Ectodermal cell (in vitro differentiated cells): ENCODE data around the gene ZNF652.
"Not testable (repeated sequence)": the region's sequence is repeated elsewhere in the genome, so short reads cannot be mapped to it uniquely, and the experiment has no call there.

Experiments
- H3K27ac ChIP-seq: 2 replicates; pipeline ENCODE4 v1.7.0; 2013; ENCODE audit warnings: mild to moderate bottlenecking, low read depth, low read length; ENCODE audit not compliant: insufficient read depth, poor library complexity, severe bottlenecking
- H3K27me3 ChIP-seq: 2 replicates; pipeline ENCODE4 v1.7.0; 2013; ENCODE audit warnings: mild to moderate bottlenecking, low read length; ENCODE audit not compliant: insufficient read depth, control insufficient read depth, poor library complexity, severe bottlenecking
- H3K36me3 ChIP-seq: one replicate; pipeline ENCODE4 v1.7.0; 2013; ENCODE audit warnings: low read length; ENCODE audit not compliant: control insufficient read depth, insufficient read depth
- H3K4me1 ChIP-seq: one replicate; pipeline ENCODE4 v1.7.0; 2013; ENCODE audit warnings: low read length; ENCODE audit not compliant: control insufficient read depth, insufficient read depth
- H3K4me3 ChIP-seq: 2 replicates; pipeline ENCODE4 v1.7.0; 2013; ENCODE audit warnings: low read depth, low read length, control low read depth; ENCODE audit not compliant: insufficient read depth
- H3K9me3 ChIP-seq: 2 replicates; pipeline ENCODE4 v1.7.0; 2013; ENCODE audit warnings: mild to moderate bottlenecking, low read length, moderate library complexity; ENCODE audit not compliant: control insufficient read depth
- WGBS, 2 experiments: methylation state at CpG; one replicate each; pipeline ENCODE4 v1.1.7; 2013; ENCODE audit warnings: missing lambda C conversion rate in 2 of 2; 5-methylcytosine and 5-hydroxymethylcytosine counted together

The ZNF652 gene

DNA sequence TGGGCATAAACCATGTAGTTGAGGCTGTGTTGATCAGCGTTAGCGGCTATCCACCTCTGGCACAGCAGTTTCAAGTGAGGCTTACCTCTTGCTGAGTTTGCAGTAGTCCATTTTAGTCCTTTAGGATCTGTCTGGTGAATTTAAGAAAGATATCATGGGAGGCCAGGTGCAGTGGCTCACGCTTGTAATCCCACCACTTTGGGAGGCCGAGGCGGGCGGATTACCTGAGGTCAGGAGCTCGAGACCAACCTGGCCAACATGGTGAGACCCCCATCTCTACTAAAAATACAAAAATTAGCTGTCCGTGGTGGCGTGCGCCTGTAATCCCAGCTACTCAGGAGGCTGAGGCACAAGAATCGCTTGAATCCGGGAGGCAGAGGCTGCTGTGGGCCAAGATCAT is 86.1 kb downstream of the ZNF652 start:
- 91 to 95% methylated on average over 12 of the region's 12 CpGs for WGBS, 2 experiments
- H3K4me1 ChIP-seq, H3K36me3 ChIP-seq, H3K27me3 ChIP-seq, H3K4me3 ChIP-seq, H3K9me3 ChIP-seq, H3K27ac ChIP-seq: not testable (repeated sequence)

- Histone ChIP-seq H3K27me3 (no peaks in the 10 kb centered on the region), H3K4me1 (no peaks in the 10 kb centered on the region), H3K27ac (no peak overlapping the region), H3K9me3 (no peaks in the 10 kb centered on the region), H3K36me3 (no peaks in the 10 kb centered on the region), H3K4me3 (no peak overlapping the region)
- WGBS, 2 experiments = 93% methylated on average over 5 of the region's 5 CpGs
Measured at GRCh38 chr17:49269356-49269755, 92.7 kb downstream of the ZNF652 start.

DNA sequence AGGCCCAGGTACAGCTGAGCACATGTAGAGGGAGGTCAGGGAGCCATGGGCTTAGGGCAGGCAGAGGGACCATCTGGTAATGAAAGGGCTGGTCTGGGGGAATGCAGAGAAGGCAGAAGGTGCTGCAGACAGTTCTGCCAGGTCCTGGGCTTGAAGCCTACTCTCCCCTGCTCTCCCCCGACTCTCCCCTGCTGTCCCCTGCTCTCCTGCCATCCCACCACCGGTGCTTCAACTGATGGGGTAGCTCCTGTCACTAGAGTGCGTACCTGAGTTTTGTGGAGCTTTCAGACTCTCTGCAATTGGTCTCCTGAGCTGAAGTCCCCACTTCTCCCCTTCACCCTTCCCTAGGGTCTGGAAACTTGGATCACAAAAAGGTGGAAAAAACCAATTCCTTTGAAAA is 94.1 kb downstream of the ZNF652 start:
- Histone ChIP-seq H3K27ac (no peak overlapping the region), H3K9me3 (no peaks in the 10 kb centered on the region), H3K36me3 (no peaks in the 10 kb centered on the region), H3K27me3 (no peaks in the 10 kb centered on the region), H3K4me1 (no peaks in the 10 kb centered on the region), H3K4me3 (no peak overlapping the region)
- 74 to 76% methylated on average over 3 of the region's 3 CpGs for WGBS, 2 experiments

DNA sequence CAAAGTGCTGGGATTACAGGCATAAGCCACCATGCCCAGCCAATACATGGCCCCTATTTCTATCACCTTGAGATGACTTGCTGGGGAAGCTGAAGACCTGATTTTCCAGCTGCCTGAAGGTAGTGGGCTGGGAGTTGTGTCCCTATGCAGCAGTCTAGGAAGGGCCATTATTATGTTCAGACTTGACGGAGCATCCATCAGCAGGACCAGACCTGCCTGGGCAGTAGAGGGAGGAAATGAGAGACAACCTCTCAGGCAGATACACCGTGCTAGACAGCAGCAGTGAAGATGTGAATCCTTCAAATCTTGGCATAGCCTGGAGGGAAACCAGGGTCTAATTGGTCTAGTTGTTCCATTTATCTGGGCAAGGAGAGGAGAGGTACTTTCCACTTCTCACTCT is 95.8 kb downstream of the ZNF652 start:
- Histone ChIP-seq H3K4me3 (no peak overlapping the region), H3K27me3 (peaks cover 4% of the 10 kb centered on the region)
- 90% methylated on average over 2 of the region's 2 CpGs for WGBS, 2 experiments

GRCh38 chr17:49261540-49261939 is 100.5 kb downstream of the ZNF652 start:
- not testable (repeated sequence) for H3K36me3 ChIP-seq, H3K4me3 ChIP-seq, H3K27ac ChIP-seq, H3K4me1 ChIP-seq, H3K9me3 ChIP-seq
- H3K27me3 ChIP-seq = peaks cover 25% of the 10 kb centered on the region
- WGBS, 2 experiments = 78 to 83% methylated on average over 9 of the region's 9 CpGs

More for the DNA sequence above, 95.8 kb downstream of the ZNF652 start:
- Histone ChIP-seq H3K36me3 (no peaks in the 10 kb centered on the region), H3K27ac (no peak overlapping the region), H3K4me1 (no peaks in the 10 kb centered on the region), H3K9me3 (no peaks in the 10 kb centered on the region)

GRCh38 chr17:49260817-49261291 is 101.2 kb downstream of the ZNF652 start:
- no peaks in the 10 kb centered on the region for H3K4me1 ChIP-seq
- WGBS, 2 experiments = 55 to 59% methylated on average over 11 of the region's 11 CpGs
- H3K27me3 ChIP-seq = peaks cover 25% of the 10 kb centered on the region
- no peaks in the 10 kb centered on the region for H3K36me3 ChIP-seq
- no peaks in the 10 kb centered on the region for H3K9me3 ChIP-seq
- H3K27ac ChIP-seq = no peak overlapping the region
- H3K4me3 ChIP-seq = peak overlapping the region; percentile 45

GRCh38 chr17:49260011-49260816 is 101.8 kb downstream of the ZNF652 start:
- Histone ChIP-seq H3K27ac (no peak overlapping the region), H3K36me3 (no peaks in the 10 kb centered on the region), H3K4me1 (no peaks in the 10 kb centered on the region), H3K9me3 (no peaks in the 10 kb centered on the region), H3K27me3 (peaks cover 25% of the 10 kb centered on the region), H3K4me3 (peak overlapping the region; percentile 45)
- WGBS, 2 experiments = 2% methylated on average over 77 of the region's 77 CpGs

DNA sequence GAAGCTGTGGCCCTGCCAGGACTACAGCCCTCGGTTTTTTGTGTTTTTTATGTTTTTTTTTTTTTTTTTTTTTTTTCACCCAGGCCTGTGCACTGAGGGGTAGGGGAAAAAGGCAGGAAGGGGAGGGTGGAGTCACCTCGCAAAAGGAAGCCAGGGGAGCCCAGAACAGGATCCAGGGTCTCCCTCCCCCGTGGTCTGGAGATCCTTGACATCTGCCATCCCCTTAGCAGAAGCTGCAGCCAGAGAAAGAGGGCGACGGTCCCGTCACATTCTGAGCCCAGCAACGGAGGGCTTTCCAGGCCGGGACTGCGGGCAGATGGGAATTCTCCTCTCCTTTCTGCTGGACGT is 102.4 kb downstream of the ZNF652 start:
- H3K9me3 ChIP-seq = no peaks in the 10 kb centered on the region
- WGBS, 2 experiments = 20 to 22% methylated on average over 10 of the region's 10 CpGs
- no peaks in the 10 kb centered on the region for H3K36me3 ChIP-seq
- H3K4me3 ChIP-seq = peak overlapping the region; percentile 45
- peaks cover 25% of the 10 kb centered on the region for H3K27me3 ChIP-seq
- no peaks in the 10 kb centered on the region for H3K4me1 ChIP-seq
- no peak overlapping the region for H3K27ac ChIP-seq

DNA sequence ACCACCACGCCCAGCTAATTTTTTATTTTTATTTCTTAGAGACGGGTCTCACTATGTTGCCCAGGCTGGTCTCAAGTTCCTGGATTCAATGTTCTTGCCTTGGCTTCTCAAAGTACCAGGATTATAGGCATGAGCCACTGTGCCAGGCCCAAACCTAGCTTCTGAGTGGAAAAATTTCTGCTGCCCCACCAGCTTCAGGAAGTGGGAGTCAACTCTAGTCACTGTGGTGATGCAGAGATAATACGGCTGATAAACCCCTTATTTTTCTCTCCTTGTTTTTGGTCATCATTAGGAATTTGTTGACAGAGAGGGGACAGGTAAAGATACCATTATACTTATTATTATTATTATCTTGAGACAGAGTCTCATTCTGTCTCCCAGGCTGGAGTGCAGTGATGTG is 103.7 kb downstream of the ZNF652 start:
- 94 to 99% methylated on average over 3 of the region's 3 CpGs for WGBS, 2 experiments

DNA sequence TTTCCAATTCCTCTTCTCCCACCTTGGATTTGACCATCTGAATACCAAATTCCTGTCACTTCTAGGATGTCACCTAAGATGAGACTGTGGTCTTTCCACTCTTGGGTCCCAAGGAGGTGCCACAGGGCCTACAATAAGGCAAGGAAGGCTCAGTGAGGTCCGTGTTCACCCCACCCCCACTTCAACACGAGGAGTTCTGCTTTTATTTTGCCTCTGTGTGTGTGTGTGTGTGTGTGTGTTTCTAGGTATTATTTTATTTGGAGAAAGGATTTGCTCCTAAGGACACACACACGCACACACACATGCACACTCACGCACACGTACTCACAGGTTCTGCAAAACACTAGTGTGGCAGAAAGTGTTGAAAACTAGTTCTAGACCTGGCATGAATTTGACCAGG is 106.9 kb downstream of the ZNF652 start:
- H3K4me3 ChIP-seq = no peak overlapping the region
- no peaks in the 10 kb centered on the region for H3K4me1 ChIP-seq
- peaks cover 11% of the 10 kb centered on the region for H3K27me3 ChIP-seq
- 94 to 96% methylated on average over 3 to 4 of the region's 5 CpGs for WGBS, 2 experiments
- no peak overlapping the region for H3K27ac ChIP-seq
- H3K9me3 ChIP-seq = no peaks in the 10 kb centered on the region
- H3K36me3 ChIP-seq = no peaks in the 10 kb centered on the region

More for the DNA sequence above, 103.7 kb downstream of the ZNF652 start:
- H3K36me3 ChIP-seq = no peaks in the 10 kb centered on the region
- H3K27me3 ChIP-seq = peaks cover 25% of the 10 kb centered on the region
- no peaks in the 10 kb centered on the region for H3K9me3 ChIP-seq
- H3K4me3 ChIP-seq = no peak overlapping the region
- H3K4me1 ChIP-seq = no peaks in the 10 kb centered on the region
- no peak overlapping the region for H3K27ac ChIP-seq
